ENCODE measurements around the gene DRC1.

- TF ChIP-seq CTCF (IDR thresholded peaks at IDR 0.05) (no peak), POLR2A (IDR thresholded peaks at IDR 0.05) (no peak), EP300 (IDR thresholded peaks at IDR 0.05) (no peak)
Measured at GRCh38 chr2:26460613-26461031, 58.9 kb downstream of the DRC1 start.
